PC-3 (cell line): ENCODE measurements around the gene WDR90. TPM values are rescaled to one million over a fixed set of nuclear protein-coding genes. Genes with fewer than 3 reads are reported as not detected.
A peak's percentile ranks its signal among the peaks of the same experiment; 100 is the strongest.

Experiments used
- ATAC-seq: fragments of 200-7000 bp; cut with Tn5 transposase; 2 replicates; pipeline ENCODE4 v1.9.1; 2020; ENCODE audit warnings: mild to moderate bottlenecking, moderate library complexity
- BruUV-seq: library from RNA; stranded (reverse); fragments of 400-500 nt; replicated peaks from 2 replicates; lab custom pipeline; 2021; lab: Mats Ljungman, UMichigan
- CTCF ChIA-PET: fragments of 300-600 bp; sonication (Branson Sonifier 250); formaldehyde crosslinking; loops from one replicate; lab custom pipeline; 2022; ENCODE audit warnings: antibody characterized with exemption; lab: Charles Lee
- POLR2A ChIA-PET: fragments of 300-600 bp; sonication (Branson Sonifier 250); formaldehyde crosslinking; loops from one replicate; lab custom pipeline; 2022; ENCODE audit warnings: antibody characterized with exemption; ENCODE audit not compliant: unreplicated experiment; lab: Charles Lee
- DNase-seq: peaks from one replicate; pipeline ENCODE4 v3.0.0-alpha.2; 2015
- H2AFZ ChIP-seq: fragments of 300-600 bp; sonication (generic); 2 replicates; pipeline ENCODE4 v1.6.0; 2016; ENCODE audit warnings: antibody characterized with exemption, low read length
- H3F3A ChIP-seq: fragments of 300-600 bp; sonication (generic); one replicate; pipeline ENCODE4 v1.6.0; 2017; ENCODE audit warnings: antibody characterized with exemption, low read length, control low read depth, mild to moderate bottlenecking; ENCODE audit not compliant: unreplicated experiment
- H3K27ac ChIP-seq: fragments of 300-600 bp; sonication (generic); 2 replicates; pipeline ENCODE4 v1.5.1; 2016; ENCODE audit warnings: mild to moderate bottlenecking, low read length
- H3K27me3 ChIP-seq: fragments of 300-600 bp; sonication (generic); 2 replicates; pipeline ENCODE4 v1.6.1; 2016; ENCODE audit warnings: low read length, mixed read lengths
- H3K36me3 ChIP-seq: fragments of 300-600 bp; sonication (generic); 2 replicates; pipeline ENCODE4 v1.6.1; 2016; ENCODE audit warnings: low read depth, mixed run types, low read length, mixed read lengths
- H3K4me1 ChIP-seq: fragments of 300-600 bp; sonication (generic); 2 replicates; pipeline ENCODE4 v1.5.1; 2016; ENCODE audit warnings: low read length; ENCODE audit not compliant: insufficient read depth
- H3K4me2 ChIP-seq: fragments of 300-600 bp; sonication (generic); 2 replicates; pipeline ENCODE4 v1.6.0; 2016; ENCODE audit warnings: low read length
- H3K4me3 ChIP-seq: fragments of 300-600 bp; sonication (generic); 2 replicates; pipeline ENCODE4 v1.5.1; 2016; ENCODE audit warnings: mild to moderate bottlenecking, low read length, mixed read lengths
- H3K79me2 ChIP-seq: fragments of 300-600 bp; sonication (generic); 2 replicates; pipeline ENCODE4 v1.6.1; 2017; ENCODE audit warnings: low read length, mixed read lengths
- H3K9ac ChIP-seq: fragments of 300-600 bp; sonication (generic); 2 replicates; pipeline ENCODE4 v1.6.0; 2016; ENCODE audit warnings: mild to moderate bottlenecking, low read length
- H3K9me2 ChIP-seq: fragments of 300-600 bp; sonication (generic); replicated peaks from 2 replicates; pipeline ENCODE4 v1.6.1; 2016; ENCODE audit warnings: mixed run types, low read length, mixed read lengths
- H3K9me3 ChIP-seq: fragments of 300-600 bp; sonication (generic); 2 replicates; pipeline ENCODE4 v1.6.1; 2016; ENCODE audit warnings: low read length, mixed read lengths
- H4K20me1 ChIP-seq: fragments of 300-600 bp; sonication (generic); 2 replicates; pipeline ENCODE4 v1.6.1; 2016; ENCODE audit warnings: low read length, mixed read lengths
- CTCF ChIP-seq: fragments of 300-600 bp; sonication (generic); conservative IDR thresholded peaks from 2 replicates; pipeline ENCODE4 v1.5.1; 2017; ENCODE audit warnings: antibody characterized with exemption, low read depth, mild to moderate bottlenecking, low read length
- EZH2 ChIP-seq: fragments of 300-600 bp; sonication (generic); IDR thresholded peaks from one replicate; pipeline ENCODE4 v1.6.1; 2017; ENCODE audit warnings: antibody characterized with exemption, mild to moderate bottlenecking, low read length; ENCODE audit not compliant: unreplicated experiment
- EZH2phosphoT487 ChIP-seq: fragments of 300-600 bp; sonication (generic); IDR thresholded peaks from 2 replicates; pipeline ENCODE4 v1.6.1; 2018; ENCODE audit warnings: mild to moderate bottlenecking, antibody characterized with exemption, low read length, borderline replicate concordance
- intact Hi-C: fragments of 100-400 bp; cut with micrococcal nuclease; formaldehyde crosslinking; loops from 2 replicates; pipeline ENCODE4 v1.9.0; 2023
- total RNA-seq: library from RNA; depleted of rRNA; stranded (reverse); fragments of >200 nt; gene quantifications from 2 replicates; pipeline ENCODE4 v1.2.3, GENCODE V29; 2014

WDR90 gene
- total RNA-seq, 1 experiment from 2014 or later, result 44.4 TPM

GRCh38 chr16:658679-659571 lies 9.8 kb downstream of the WDR90 start:
- DNase-seq, result no peak
- intact Hi-C loops, result no loop called here
- BruUV-seq, result no TSS peak
- CTCF ChIA-PET, result no interaction called here
- Histone ChIP-seq H3F3A (no peaks in the 10 kb centered on the region), H3K4me2 (no peak overlapping the region), H3K9me2 (no peaks in the 10 kb centered on the region), H3K4me3 (no peak overlapping the region), H4K20me1 (no peaks in the 10 kb centered on the region), H3K36me3 (no peaks in the 10 kb centered on the region), H3K9ac (no peak overlapping the region), H3K9me3 (no peaks in the 10 kb centered on the region), H3K79me2 (no peaks in the 10 kb centered on the region), H2AFZ (no peak overlapping the region), H3K4me1 (peaks cover 5% of the 10 kb centered on the region), H3K27me3 (no peaks in the 10 kb centered on the region), H3K27ac (no peak overlapping the region)
- no peak for TF ChIP-seq EZH2phosphoT487
- TF ChIP-seq EZH2, result no peak
- peak; percentile 38 for TF ChIP-seq CTCF
- POLR2A ChIA-PET, result no interaction called here
- no peak for ATAC-seq

- Histone ChIP-seq H2AFZ (no peak overlapping the region), H4K20me1 (no peaks in the 10 kb centered on the region), H3K36me3 (no peaks in the 10 kb centered on the region), H3K4me1 (peaks cover 5% of the 10 kb centered on the region), H3K9me3 (no peaks in the 10 kb centered on the region), H3K27me3 (no peaks in the 10 kb centered on the region), H3K27ac (no peak overlapping the region), H3K4me3 (no peak overlapping the region), H3K9ac (no peak overlapping the region), H3K9me2 (no peaks in the 10 kb centered on the region), H3F3A (no peaks in the 10 kb centered on the region), H3K79me2 (no peaks in the 10 kb centered on the region), H3K4me2 (no peak overlapping the region)
- no peak for ATAC-seq
- intact Hi-C loops, result no loop called here
- BruUV-seq, result no TSS peak
- TF ChIP-seq EZH2phosphoT487 (no peak), EZH2 (no peak), CTCF (no peak)
- no peak for DNase-seq
- POLR2A ChIA-PET, result no interaction called here
- CTCF ChIA-PET, result no interaction called here
These were observed 10.5 kb downstream of the WDR90 start for GRCh38 chr16:659618-660017.

- Histone ChIP-seq H2AFZ (no peak overlapping the region), H3K36me3 (no peaks in the 10 kb centered on the region), H3K27me3 (no peaks in the 10 kb centered on the region), H3K9ac (no peak overlapping the region), H3K4me2 (no peak overlapping the region), H3K79me2 (no peaks in the 10 kb centered on the region), H3K9me2 (no peaks in the 10 kb centered on the region), H4K20me1 (no peaks in the 10 kb centered on the region), H3K4me3 (no peak overlapping the region), H3K9me3 (no peaks in the 10 kb centered on the region), H3K4me1 (peaks cover 5% of the 10 kb centered on the region), H3K27ac (no peak overlapping the region), H3F3A (no peaks in the 10 kb centered on the region)
- TF ChIP-seq CTCF (no peak), EZH2 (no peak), EZH2phosphoT487 (no peak)
- no TSS peak for BruUV-seq
- intact Hi-C loops, result no loop called here
- ChIA-PET CTCF (no interaction called here), POLR2A (no interaction called here)
- no peak for DNase-seq
- no peak for ATAC-seq
These were observed 10.9 kb downstream of the WDR90 start for GRCh38 chr16:660132-660458.
